BJ (cell line): ENCODE results near the gene SOWAHD. TPM values are rescaled to one million over a fixed set of nuclear protein-coding genes. Genes with fewer than 3 reads are reported as not detected.

Experiments used
- CTCF ChIA-PET: fragments of 350-600 bp; formaldehyde crosslinking; extraction: SDS; loops from one replicate; lab custom pipeline; 2021; ENCODE audit warnings: antibody characterized with exemption, inconsistent platforms; lab: Yijun Ruan, JAX
- POLR2A ChIA-PET: fragments of 300-600 bp; sonication (Branson Sonifier 250); formaldehyde crosslinking; extraction: SDS; loops from one replicate; lab custom pipeline; 2021; ENCODE audit warnings: antibody characterized with exemption; lab: Charles Lee
- DNase-seq: peaks from one replicate; pipeline ENCODE4 v3.0.0-alpha.2; 2011; ENCODE audit warnings: low read depth
- H3K27me3 ChIP-seq: 2 replicates; pipeline ENCODE4 v1.6.0; 2011; ENCODE audit warnings: low read length; ENCODE audit not compliant: control insufficient read depth, insufficient read depth
- H3K36me3 ChIP-seq: 2 replicates; pipeline ENCODE4 v1.5.1; 2011; ENCODE audit warnings: low read length; ENCODE audit not compliant: control insufficient read depth, insufficient read depth
- H3K4me3 ChIP-seq: 2 replicates; pipeline ENCODE4 v1.5.1; 2011; ENCODE audit warnings: low read depth, mild to moderate bottlenecking, control low read depth, low read length
- CTCF ChIP-seq: IDR thresholded peaks from 2 replicates; pipeline ENCODE4 v1.5.1; 2011; ENCODE audit warnings: low read depth, mild to moderate bottlenecking, control low read depth, inconsistent platforms, low read length, moderate library complexity; ENCODE audit not compliant: insufficient read depth
- polyA plus RNA-seq: library from polyadenylated mRNA; depleted of rRNA; stranded (reverse); fragments of >200 nt; gene quantifications from 2 replicates; pipeline ENCODE4 v1.2.3, GENCODE V29; 2011

Gene SOWAHD
- polyA plus RNA-seq, 1 experiment: 0.60 TPM

- ChIA-PET POLR2A (no interaction called here), CTCF (interaction anchor here (0.6 to 1.0 kb wide), 3 partner anchors 9 to 68 kb away, joined by 3 to 4 read pairs (median 3); no protein-coding TSS in a partner anchor)
- Histone ChIP-seq H3K36me3 (no peaks in the 10 kb centered on the region), H3K4me3 (no peak overlapping the region), H3K27me3 (no peaks in the 10 kb centered on the region)
- no peak for DNase-seq
- TF ChIP-seq CTCF: no peak
Measured at GRCh38 chrX:119726900-119727555, 31.4 kb upstream of the SOWAHD start.

- peak; percentile 11; the same call in 1 of the 2 replicates for TF ChIP-seq CTCF
- no peak for DNase-seq
- no peaks in the 10 kb centered on the region for H3K36me3 ChIP-seq
- CTCF ChIA-PET: interaction anchor here (0.7 to 3.0 kb wide), 11 partner anchors 10 to 239 kb away, joined by 3 to 14 read pairs (median 4); partner anchors contain the start of gene SEPTIN6
- no peaks in the 10 kb centered on the region for H3K27me3 ChIP-seq
- no peak overlapping the region for H3K4me3 ChIP-seq
- POLR2A ChIA-PET: no interaction called here
Measured at GRCh38 chrX:119728487-119728886, 29.9 kb upstream of the SOWAHD start.

GRCh38 chrX:119729408-119730201 is 28.8 kb upstream of the SOWAHD start:
- no peak for DNase-seq
- H3K36me3 ChIP-seq: no peaks in the 10 kb centered on the region
- H3K4me3 ChIP-seq: no peak overlapping the region
- ChIA-PET CTCF (interaction anchor here (0.7 to 3.0 kb wide), 25 partner anchors 9 to 234 kb away, joined by 3 to 14 read pairs (median 4); partner anchors contain the start of genes NKRF and SEPTIN6), POLR2A (no interaction called here)
- TF ChIP-seq CTCF: peak; percentile 60
- no peaks in the 10 kb centered on the region for H3K27me3 ChIP-seq

GRCh38 chrX:119734897-119735339 is 23.5 kb upstream of the SOWAHD start:
- CTCF ChIA-PET: interaction anchor here (1.5 to 1.7 kb wide), 3 partner anchors 14 to 45 kb away, joined by 3 to 7 read pairs (median 4); no protein-coding TSS in a partner anchor
- Histone ChIP-seq H3K4me3 (no peak overlapping the region), H3K36me3 (no peaks in the 10 kb centered on the region), H3K27me3 (no peaks in the 10 kb centered on the region)
- no peak for DNase-seq
- TF ChIP-seq CTCF: no peak
- POLR2A ChIA-PET: no interaction called here

- ChIA-PET POLR2A (no interaction called here), CTCF (interaction anchor here (1.5 to 1.7 kb wide), 3 partner anchors 14 to 44 kb away, joined by 3 to 7 read pairs (median 4); no protein-coding TSS in a partner anchor)
- Histone ChIP-seq H3K4me3 (no peak overlapping the region), H3K27me3 (no peaks in the 10 kb centered on the region), H3K36me3 (no peaks in the 10 kb centered on the region)
- no peak for TF ChIP-seq CTCF
- no peak for DNase-seq
Measured at GRCh38 chrX:119735467-119735866, 22.9 kb upstream of the SOWAHD start.
